ENCODE data around the gene PITPNC1. TPM values are rescaled to one million over a fixed set of nuclear protein-coding genes. Genes with fewer than 3 reads are reported as not detected.
"Not testable (repeated sequence)": the region's sequence is repeated elsewhere in the genome, so short reads cannot be mapped to it uniquely, and the experiment has no call there.

Gene PITPNC1
- total RNA-seq, 1 donor from 2014 or later, result 13.0 TPM

GRCh38 chr17:67503184-67503583, 126.1 kb downstream of the PITPNC1 start:
- no peak for DNase-seq (ENCODE audit: extremely low read depth, low read depth, low spot score)

GRCh38 chr17:67503739-67504138, 126.7 kb downstream of the PITPNC1 start:
- DNase-seq (ENCODE audit: extremely low read depth, low read depth, low spot score), result no peak

GRCh38 chr17:67504182-67504581, 127.1 kb downstream of the PITPNC1 start:
- no peak for DNase-seq (ENCODE audit: extremely low read depth, low read depth, low spot score)

- DNase-seq (ENCODE audit: extremely low read depth, low read depth, low spot score), result no peak
Measured at GRCh38 chr17:67506966-67507365, 129.9 kb downstream of the PITPNC1 start.

- DNase-seq (ENCODE audit: extremely low read depth, low read depth, low spot score), result no peak
Measured at GRCh38 chr17:67509390-67510287, 132.6 kb downstream of the PITPNC1 start.

- no peak for DNase-seq (ENCODE audit: extremely low read depth, low read depth, low spot score)
Measured at GRCh38 chr17:67511012-67511411, 133.9 kb downstream of the PITPNC1 start.

- no peak for DNase-seq (ENCODE audit: extremely low read depth, low read depth, low spot score)
Measured at GRCh38 chr17:67511804-67512203, 134.7 kb downstream of the PITPNC1 start.

GRCh38 chr17:67514998-67515397, 137.9 kb downstream of the PITPNC1 start:
- no peak for DNase-seq (ENCODE audit: extremely low read depth, low read depth, low spot score)

- DNase-seq (ENCODE audit: extremely low read depth, low read depth, low spot score), result no peak
Measured at GRCh38 chr17:67515490-67516083, 138.5 kb downstream of the PITPNC1 start.

- DNase-seq (ENCODE audit: extremely low read depth, low read depth, low spot score), result not testable (repeated sequence)
Measured at GRCh38 chr17:67516571-67516970, 139.5 kb downstream of the PITPNC1 start.

GRCh38 chr17:67517325-67517724, 140.2 kb downstream of the PITPNC1 start:
- no peak for DNase-seq (ENCODE audit: extremely low read depth, low read depth, low spot score)

- DNase-seq (ENCODE audit: extremely low read depth, low read depth, low spot score), result no peak
Measured at GRCh38 chr17:67518876-67519275, 141.8 kb downstream of the PITPNC1 start.

GRCh38 chr17:67519801-67520251, 142.7 kb downstream of the PITPNC1 start:
- DNase-seq (ENCODE audit: extremely low read depth, low read depth, low spot score), result no peak

- DNase-seq (ENCODE audit: extremely low read depth, low read depth, low spot score), result no peak
Measured at GRCh38 chr17:67520252-67520906, 143.3 kb downstream of the PITPNC1 start.

- no peak for DNase-seq (ENCODE audit: extremely low read depth, low read depth, low spot score)
Measured at GRCh38 chr17:67520916-67521774, 144.1 kb downstream of the PITPNC1 start.

- DNase-seq (ENCODE audit: extremely low read depth, low read depth, low spot score), result no peak
Measured at GRCh38 chr17:67521775-67522069, 144.6 kb downstream of the PITPNC1 start.

GRCh38 chr17:67523101-67523500, 146.0 kb downstream of the PITPNC1 start:
- DNase-seq (ENCODE audit: extremely low read depth, low read depth, low spot score), result no peak

- DNase-seq (ENCODE audit: extremely low read depth, low read depth, low spot score), result no peak
Measured at GRCh38 chr17:67525239-67526135, 148.4 kb downstream of the PITPNC1 start.

- no peak for DNase-seq (ENCODE audit: extremely low read depth, low read depth, low spot score)
Measured at GRCh38 chr17:67526700-67527099, 149.6 kb downstream of the PITPNC1 start.

Measured in glomerular endothelial cell (primary cell).